HepG2 (cell line): ENCODE results near the gene RNASE8. TPM values are rescaled to one million over a fixed set of nuclear protein-coding genes. Genes with fewer than 3 reads are reported as not detected.
A peak's percentile ranks its signal among the peaks of the same experiment; 100 is the strongest.

Source experiments
- CAMTA2 ChIP-seq: sonication (generic); formaldehyde crosslinking; IDR thresholded peaks from 2 replicates; pipeline ENCODE4 v1.4.0; 2020; ENCODE audit warnings: mild to moderate bottlenecking, missing genetic modification reagents, borderline replicate concordance
- CEBPB ChIP-seq: IDR thresholded peaks from 2 replicates; pipeline ENCODE4 v1.6.1; 2011; ENCODE audit warnings: low read depth, low read length, improper control_type of control experiment, borderline replicate concordance
- GFI1 ChIP-seq: sonication (generic); formaldehyde crosslinking; IDR thresholded peaks from 2 replicates; pipeline ENCODE4 v1.5.0; 2020; ENCODE audit warnings: missing genetic modification reagents, mild to moderate bottlenecking, borderline replicate concordance
- HOXA7 ChIP-seq: sonication (generic); formaldehyde crosslinking; IDR thresholded peaks from 2 replicates; pipeline ENCODE4 v1.8.1; 2022; ENCODE audit warnings: mild to moderate bottlenecking, missing genetic modification reagents, moderate library complexity
- HOXA9 ChIP-seq: sonication (generic); formaldehyde crosslinking; IDR thresholded peaks from 2 replicates; pipeline ENCODE4 v1.8.1; 2022; ENCODE audit warnings: missing genetic modification reagents, mild to moderate bottlenecking, moderate library complexity, borderline replicate concordance
- IRF2 ChIP-seq: IDR thresholded peaks from 2 replicates; pipeline ENCODE4 v1.6.1; 2018; ENCODE audit warnings: missing genetic modification reagents, missing compliant biosample characterization
- ISL2 ChIP-seq: sonication (generic); formaldehyde crosslinking; IDR thresholded peaks from 2 replicates; pipeline ENCODE4 v1.5.0; 2020; ENCODE audit warnings: missing genetic modification reagents
- JUND ChIP-seq: sonication (generic); formaldehyde crosslinking; IDR thresholded peaks from 2 replicates; pipeline ENCODE4 v1.8.0; 2022; ENCODE audit warnings: mild to moderate bottlenecking, missing genetic modification reagents
- MED13 ChIP-seq: sonication (generic); formaldehyde crosslinking; IDR thresholded peaks from 2 replicates; pipeline ENCODE4 v1.5.0; 2020; ENCODE audit warnings: missing genetic modification reagents
- NCOA1 ChIP-seq: sonication (generic); formaldehyde crosslinking; IDR thresholded peaks from 2 replicates; pipeline ENCODE4 v1.9.0; 2021; ENCODE audit warnings: missing genetic modification reagents
- NFE2 ChIP-seq: sonication (generic); formaldehyde crosslinking; IDR thresholded peaks from 2 replicates; pipeline ENCODE4 v1.4.0; 2020; ENCODE audit warnings: missing genetic modification reagents
- NR2C2 ChIP-seq: sonication (generic); formaldehyde crosslinking; IDR thresholded peaks from 2 replicates; pipeline ENCODE4 v1.4.0; 2020; ENCODE audit warnings: missing genetic modification reagents, mild to moderate bottlenecking, moderate library complexity, borderline replicate concordance
- PHF20 ChIP-seq: sonication (generic); formaldehyde crosslinking; IDR thresholded peaks from 2 replicates; pipeline ENCODE4 v1.5.0; 2020; ENCODE audit warnings: mild to moderate bottlenecking, missing genetic modification reagents
- RFXANK ChIP-seq: IDR thresholded peaks from 2 replicates; pipeline ENCODE4 v1.6.1; 2016
- TEAD2 ChIP-seq: sonication (generic); formaldehyde crosslinking; IDR thresholded peaks from 2 replicates; pipeline ENCODE4 v1.9.0; 2021; ENCODE audit warnings: missing genetic modification reagents
- ZC3H4 ChIP-seq: sonication (generic); formaldehyde crosslinking; IDR thresholded peaks from 2 replicates; pipeline ENCODE4 v1.4.0; 2020; ENCODE audit warnings: missing genetic modification reagents, borderline replicate concordance
- ZKSCAN5 ChIP-seq: sonication (generic); formaldehyde crosslinking; IDR thresholded peaks from 2 replicates; pipeline ENCODE4 v1.5.1; 2020; ENCODE audit warnings: mild to moderate bottlenecking, missing genetic modification reagents
- ZNF205 ChIP-seq: IDR thresholded peaks from 2 replicates; pipeline ENCODE4 v1.6.1; 2018; ENCODE audit warnings: missing biosample characterization, missing genetic modification reagents
- ZNF501 ChIP-seq: sonication (generic); formaldehyde crosslinking; IDR thresholded peaks from 2 replicates; pipeline ENCODE4 v1.5.1; 2020; ENCODE audit warnings: mild to moderate bottlenecking, moderate library complexity, missing genetic modification reagents
- ZNF549 ChIP-seq: sonication (generic); formaldehyde crosslinking; IDR thresholded peaks from 2 replicates; pipeline ENCODE4 v1.5.0; 2020; ENCODE audit warnings: missing genetic modification reagents
- ZNF552 ChIP-seq: sonication (generic); formaldehyde crosslinking; IDR thresholded peaks from 2 replicates; pipeline ENCODE4 v1.9.0; 2022; ENCODE audit warnings: missing genetic modification reagents, mild to moderate bottlenecking, borderline replicate concordance
- ZSCAN29 ChIP-seq: sonication (generic); formaldehyde crosslinking; conservative IDR thresholded peaks from 2 replicates; pipeline ENCODE4 v1.4.0; 2020; ENCODE audit warnings: mild to moderate bottlenecking, missing genetic modification reagents
- polyA plus RNA-seq, 8 experiments: library from polyadenylated mRNA; depleted of rRNA in 3 of 8; stranded (reverse) in 7 of 8; unstranded in 1 of 8; fragments of >200 nt; fragmentation: Illumina TruSeq in 4 of 8; extraction: Trizol in 4 of 8; gene quantifications; 2 replicates each; pipeline versions ENCODE4 v1.2.1 to v1.2.3, GENCODE V29; 2011 to 2016; ENCODE audit warnings: low read depth in 4 of 8, missing spikeins in 1 of 8, mixed read lengths in 1 of 8; ENCODE audit not compliant: insufficient read depth in 1 of 8
- total RNA-seq, 5 experiments: library from RNA; depleted of rRNA; stranded (reverse); fragments of >200 nt; fragmentation: Illumina TruSeq; extraction: Trizol; gene quantifications; 2 replicates each; pipeline ENCODE4 v1.2.3, GENCODE V29; 2016; ENCODE audit warnings: low read depth in 1 of 5
- TF ChIP-seq, protein P1 (sequence below): sonication (generic); formaldehyde crosslinking; IDR thresholded peaks from 2 replicates; pipeline ENCODE4 v1.5.0; 2020; ENCODE audit warnings: mild to moderate bottlenecking, missing genetic modification reagents, moderate library complexity
- TF ChIP-seq, protein P2 (sequence below): sonication (generic); formaldehyde crosslinking; IDR thresholded peaks from 2 replicates; pipeline ENCODE4 v1.9.0; 2022; ENCODE audit warnings: low read depth, missing genetic modification reagents
- TF ChIP-seq, protein P3 (sequence below): sonication (generic); formaldehyde crosslinking; IDR thresholded peaks from 2 replicates; pipeline ENCODE4 v1.5.0; 2020; ENCODE audit warnings: missing genetic modification reagents
- TF ChIP-seq, protein P4 (sequence below): sonication (generic); formaldehyde crosslinking; IDR thresholded peaks from 2 replicates; pipeline ENCODE4 v1.5.0; 2020; ENCODE audit warnings: missing genetic modification reagents

The RNASE8 gene
- total and polyA plus RNA-seq, 2 of the 13 experiments (the other 11 are each of a cell fraction or from before 2014, with no cell fraction given) = not detected

DNA sequence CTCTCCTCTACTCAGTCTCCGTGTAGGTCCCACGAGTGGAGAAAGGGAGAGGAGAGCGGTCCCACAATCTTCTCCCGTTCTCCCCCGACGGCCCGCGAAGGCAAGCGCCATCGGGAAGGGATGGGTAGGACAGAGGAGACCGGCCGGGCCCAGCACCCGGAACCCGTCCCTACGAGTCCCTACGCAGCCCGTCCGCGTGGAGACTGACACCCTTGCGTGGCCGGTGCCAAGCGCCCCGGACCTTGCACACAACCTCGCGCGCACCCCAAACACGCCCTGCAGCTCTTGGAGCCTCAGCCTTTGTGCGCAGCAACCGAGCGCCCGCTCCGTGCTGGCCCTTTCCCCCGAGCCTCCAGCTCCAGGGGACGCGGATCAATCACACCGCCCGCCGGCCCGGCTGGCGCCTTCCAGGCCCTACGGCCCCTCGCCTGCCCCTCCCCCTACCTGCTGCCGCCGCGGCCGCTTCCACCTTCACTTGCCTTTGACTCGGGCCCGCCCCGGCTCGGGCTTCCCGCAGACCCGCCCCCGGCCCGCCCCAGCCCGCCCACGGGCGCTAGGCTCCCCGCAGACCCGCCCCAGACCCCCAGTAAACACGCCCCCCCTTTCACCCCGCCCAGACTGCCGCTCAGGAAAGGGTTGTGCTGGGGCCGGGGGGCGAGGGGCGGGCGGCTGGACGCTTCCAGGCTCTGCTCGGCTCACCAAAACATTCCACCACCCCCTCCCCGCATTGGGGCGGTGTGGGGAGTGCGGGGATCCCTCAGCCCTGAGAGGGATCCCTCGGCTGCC, 32.8 kb upstream of the RNASE8 start, which contains the start of gene NDRG2 (continued):
- TF ChIP-seq GFI1 (CRISPR knock-in tag) (peak; percentile 88), ZSCAN29 (no peak), ISL2 (peak; percentile 79), IRF2 (CRISPR knock-in tag) (0 out of 2 replicates have a peak, but pooled peaks have one; percentile 45), ZNF205 (0 out of 2 replicates have a peak, but pooled peaks have one; percentile 32), NCOA1 (CRISPR knock-in tag) (peak; percentile 79; the same call in 1 of the 2 replicates), MED13 (CRISPR knock-in tag) (peak; percentile 83), CEBPB (no peak), HOXA7 (CRISPR knock-in tag) (no peak), JUND (CRISPR knock-in tag) (no peak; the same call in 1 of the 2 replicates), ZNF552 (CRISPR knock-in tag) (no peak), RFXANK (CRISPR knock-in tag) (no peak), NFE2 (CRISPR knock-in tag) (no peak), TEAD2 (no peak), ZC3H4 (CRISPR knock-in tag) (peak; percentile 71; the same call in 1 of the 2 replicates), ZKSCAN5 (CRISPR knock-in tag) (no peak), HOXA9 (CRISPR knock-in tag) (peak; percentile 62; the same call in 1 of the 2 replicates), CAMTA2 (CRISPR knock-in tag) (peak; percentile 20; the same call in 1 of the 2 replicates), NR2C2 (no peak), PHF20 (CRISPR knock-in tag) (peak; percentile 58; the same call in 1 of the 2 replicates), ZNF549 (CRISPR knock-in tag) (no peak), ZNF501 (0 out of 2 replicates have a peak, but pooled peaks have one; percentile 2)
- TF ChIP-seq, protein P1, sequence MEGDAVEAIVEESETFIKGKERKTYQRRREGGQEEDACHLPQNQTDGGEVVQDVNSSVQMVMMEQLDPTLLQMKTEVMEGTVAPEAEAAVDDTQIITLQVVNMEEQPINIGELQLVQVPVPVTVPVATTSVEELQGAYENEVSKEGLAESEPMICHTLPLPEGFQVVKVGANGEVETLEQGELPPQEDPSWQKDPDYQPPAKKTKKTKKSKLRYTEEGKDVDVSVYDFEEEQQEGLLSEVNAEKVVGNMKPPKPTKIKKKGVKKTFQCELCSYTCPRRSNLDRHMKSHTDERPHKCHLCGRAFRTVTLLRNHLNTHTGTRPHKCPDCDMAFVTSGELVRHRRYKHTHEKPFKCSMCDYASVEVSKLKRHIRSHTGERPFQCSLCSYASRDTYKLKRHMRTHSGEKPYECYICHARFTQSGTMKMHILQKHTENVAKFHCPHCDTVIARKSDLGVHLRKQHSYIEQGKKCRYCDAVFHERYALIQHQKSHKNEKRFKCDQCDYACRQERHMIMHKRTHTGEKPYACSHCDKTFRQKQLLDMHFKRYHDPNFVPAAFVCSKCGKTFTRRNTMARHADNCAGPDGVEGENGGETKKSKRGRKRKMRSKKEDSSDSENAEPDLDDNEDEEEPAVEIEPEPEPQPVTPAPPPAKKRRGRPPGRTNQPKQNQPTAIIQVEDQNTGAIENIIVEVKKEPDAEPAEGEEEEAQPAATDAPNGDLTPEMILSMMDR = peak; percentile 7; the same call in 1 of the 2 replicates
- TF ChIP-seq, protein P2, sequence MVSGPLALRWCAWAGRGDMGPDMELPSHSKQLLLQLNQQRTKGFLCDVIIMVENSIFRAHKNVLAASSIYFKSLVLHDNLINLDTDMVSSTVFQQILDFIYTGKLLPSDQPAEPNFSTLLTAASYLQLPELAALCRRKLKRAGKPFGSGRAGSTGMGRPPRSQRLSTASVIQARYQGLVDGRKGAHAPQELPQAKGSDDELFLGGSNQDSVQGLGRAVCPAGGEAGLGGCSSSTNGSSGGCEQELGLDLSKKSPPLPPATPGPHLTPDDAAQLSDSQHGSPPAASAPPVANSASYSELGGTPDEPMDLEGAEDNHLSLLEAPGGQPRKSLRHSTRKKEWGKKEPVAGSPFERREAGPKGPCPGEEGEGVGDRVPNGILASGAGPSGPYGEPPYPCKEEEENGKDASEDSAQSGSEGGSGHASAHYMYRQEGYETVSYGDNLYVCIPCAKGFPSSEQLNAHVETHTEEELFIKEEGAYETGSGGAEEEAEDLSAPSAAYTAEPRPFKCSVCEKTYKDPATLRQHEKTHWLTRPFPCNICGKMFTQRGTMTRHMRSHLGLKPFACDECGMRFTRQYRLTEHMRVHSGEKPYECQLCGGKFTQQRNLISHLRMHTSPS (CRISPR knock-in tag) = no peak
- TF ChIP-seq, protein P3, sequence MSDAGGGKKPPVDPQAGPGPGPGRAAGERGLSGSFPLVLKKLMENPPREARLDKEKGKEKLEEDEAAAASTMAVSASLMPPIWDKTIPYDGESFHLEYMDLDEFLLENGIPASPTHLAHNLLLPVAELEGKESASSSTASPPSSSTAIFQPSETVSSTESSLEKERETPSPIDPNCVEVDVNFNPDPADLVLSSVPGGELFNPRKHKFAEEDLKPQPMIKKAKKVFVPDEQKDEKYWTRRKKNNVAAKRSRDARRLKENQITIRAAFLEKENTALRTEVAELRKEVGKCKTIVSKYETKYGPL = 0 out of 2 replicates have a peak, but pooled peaks have one; percentile 17
- TF ChIP-seq, protein P4, sequence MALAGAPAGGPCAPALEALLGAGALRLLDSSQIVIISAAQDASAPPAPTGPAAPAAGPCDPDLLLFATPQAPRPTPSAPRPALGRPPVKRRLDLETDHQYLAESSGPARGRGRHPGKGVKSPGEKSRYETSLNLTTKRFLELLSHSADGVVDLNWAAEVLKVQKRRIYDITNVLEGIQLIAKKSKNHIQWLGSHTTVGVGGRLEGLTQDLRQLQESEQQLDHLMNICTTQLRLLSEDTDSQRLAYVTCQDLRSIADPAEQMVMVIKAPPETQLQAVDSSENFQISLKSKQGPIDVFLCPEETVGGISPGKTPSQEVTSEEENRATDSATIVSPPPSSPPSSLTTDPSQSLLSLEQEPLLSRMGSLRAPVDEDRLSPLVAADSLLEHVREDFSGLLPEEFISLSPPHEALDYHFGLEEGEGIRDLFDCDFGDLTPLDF (CRISPR knock-in tag) = peak; percentile 71
